NCI-H446 treated with DMSO at 0.1 percent for 48 hours (cell line): Measurements from ENCODE around the gene SPTAN1.
A peak's percentile ranks its signal among the peaks of the same experiment; 100 is the strongest.
"Not testable (repeated sequence)": the region's sequence is repeated elsewhere in the genome, so short reads cannot be mapped to it uniquely, and the experiment has no call there.

Experiments
- DNase-seq: peaks from one replicate; lab custom pipeline; 2025; lab: John Stamatoyannopoulos, UW

The SPTAN1 gene

DNA sequence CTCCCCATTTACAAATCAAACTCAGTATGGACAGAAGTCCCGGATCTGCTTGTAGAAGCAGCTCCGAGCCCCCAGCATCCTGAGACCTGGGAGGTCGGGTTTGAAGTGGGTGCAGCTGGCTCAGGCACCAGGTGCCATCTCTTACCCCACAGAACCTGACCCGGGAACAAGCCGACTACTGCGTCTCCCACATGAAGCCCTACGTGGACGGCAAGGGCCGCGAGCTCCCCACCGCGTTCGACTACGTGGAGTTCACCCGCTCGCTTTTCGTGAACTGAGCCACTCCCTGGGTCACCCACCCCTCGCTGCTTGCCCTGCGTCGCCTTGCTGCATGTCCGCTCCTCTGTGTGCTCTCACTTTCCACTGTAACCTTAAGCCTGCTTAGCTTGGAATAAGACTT, 80.7 kb downstream of the SPTAN1 start:
- DNase-seq, result no peak

DNA sequence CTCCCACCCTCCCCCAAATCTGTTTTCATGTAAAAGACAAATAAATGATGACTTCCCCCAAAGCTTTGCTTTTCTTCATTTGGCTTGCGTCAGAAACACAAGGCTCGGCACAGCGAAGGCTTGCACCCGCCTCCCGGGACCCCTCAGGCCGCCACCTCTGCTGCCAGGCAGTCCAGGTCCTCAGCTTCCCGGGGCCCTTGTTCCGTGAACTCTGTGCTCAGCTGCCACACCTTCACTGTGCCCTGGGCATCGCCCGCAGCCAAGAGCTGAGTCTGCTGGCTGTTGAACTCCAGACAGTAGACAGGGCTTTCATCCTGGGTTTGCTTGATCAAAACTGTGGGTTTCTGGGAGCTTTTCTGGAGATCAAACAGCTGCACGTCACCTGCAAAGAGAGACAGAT, 81.2 kb downstream of the SPTAN1 start:
- DNase-seq, result no peak

DNA sequence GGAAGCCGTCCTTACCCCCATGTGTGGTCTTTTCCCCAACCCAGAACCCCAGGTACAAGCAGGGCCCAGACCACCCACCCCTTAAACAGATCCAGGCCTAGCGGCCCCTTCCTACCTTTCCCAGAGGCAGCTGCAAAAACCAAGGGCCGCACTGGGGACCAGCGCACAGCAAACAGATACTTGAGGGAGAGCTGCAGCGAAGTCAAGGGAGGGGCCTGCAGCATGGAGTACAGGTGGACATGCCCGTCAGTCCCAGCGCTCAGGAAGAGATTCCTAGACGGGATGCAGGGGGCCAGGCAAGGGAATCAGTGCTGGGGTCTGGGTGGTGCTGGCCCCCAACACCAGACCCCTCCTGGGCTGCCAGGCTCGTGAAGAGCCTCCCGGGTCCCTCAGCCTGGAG, 81.7 kb downstream of the SPTAN1 start:
- no peak for DNase-seq

DNA sequence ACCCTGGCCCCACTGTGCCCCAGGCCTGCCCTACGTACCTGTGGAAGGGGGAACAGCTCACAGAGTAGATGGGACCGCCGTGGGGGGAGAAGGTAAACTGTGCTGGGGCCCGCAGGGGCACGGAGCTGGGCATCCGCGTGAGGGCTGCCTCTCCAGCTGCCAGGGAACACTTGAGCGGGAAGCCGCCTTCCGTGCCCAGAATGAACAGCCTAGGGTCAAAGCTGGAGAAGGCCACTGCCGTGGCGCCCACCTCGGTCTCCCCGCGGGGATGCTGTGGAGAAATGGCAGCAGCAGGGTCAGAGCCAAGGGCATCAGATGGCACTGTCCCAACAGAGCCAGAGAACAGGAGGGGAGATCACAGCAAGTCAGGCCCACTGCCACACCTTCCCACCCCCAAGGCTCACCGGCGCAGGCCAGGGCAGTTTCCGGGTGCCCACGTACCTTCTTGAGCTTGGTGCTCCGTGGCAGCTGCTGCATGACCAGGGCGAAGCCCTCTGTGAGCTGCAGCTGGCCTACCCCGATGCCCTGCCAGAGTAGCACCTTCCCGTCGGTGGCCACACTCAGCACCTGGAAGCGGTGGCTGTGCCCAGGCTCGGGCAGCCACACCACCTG, 82.4 kb downstream of the SPTAN1 start:
- no peak for DNase-seq

DNA sequence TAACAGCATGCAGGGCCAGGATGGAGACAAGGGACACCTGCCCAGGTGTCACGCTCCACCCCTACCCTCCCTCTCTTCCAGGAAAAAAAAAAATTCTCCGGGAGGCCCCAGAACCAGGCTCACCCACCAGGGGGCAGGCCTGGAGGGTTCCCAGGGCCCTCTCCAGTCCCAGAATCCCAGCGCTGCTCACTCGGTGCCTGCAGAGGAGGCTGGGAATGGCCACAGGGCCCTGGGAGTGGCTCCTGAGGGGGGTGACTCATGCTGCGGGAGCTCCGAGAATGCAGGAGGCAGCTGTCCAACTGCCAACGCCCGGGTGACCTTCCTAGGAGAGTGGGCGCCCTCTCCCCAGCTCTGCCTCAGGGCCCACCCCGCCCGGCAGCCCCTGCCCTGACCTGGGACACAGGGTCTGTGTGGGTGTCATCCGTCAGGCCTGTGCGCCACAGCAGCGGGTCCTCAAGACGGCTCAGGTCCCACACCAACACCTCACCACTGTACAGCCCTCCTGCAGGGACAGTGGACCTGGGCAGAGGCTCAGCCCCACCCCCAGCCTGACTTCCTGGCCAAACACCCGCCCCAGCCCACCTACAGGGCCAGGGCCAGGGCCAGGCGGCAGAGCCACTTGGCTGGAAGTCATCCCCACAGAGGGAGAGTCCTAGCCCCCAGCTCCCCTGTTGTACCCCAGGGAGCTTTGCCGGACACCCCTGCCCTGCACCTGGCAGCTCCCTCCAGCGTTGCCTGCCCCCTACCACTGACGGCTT, 83.1 kb downstream of the SPTAN1 start:
- DNase-seq, result no peak

DNA sequence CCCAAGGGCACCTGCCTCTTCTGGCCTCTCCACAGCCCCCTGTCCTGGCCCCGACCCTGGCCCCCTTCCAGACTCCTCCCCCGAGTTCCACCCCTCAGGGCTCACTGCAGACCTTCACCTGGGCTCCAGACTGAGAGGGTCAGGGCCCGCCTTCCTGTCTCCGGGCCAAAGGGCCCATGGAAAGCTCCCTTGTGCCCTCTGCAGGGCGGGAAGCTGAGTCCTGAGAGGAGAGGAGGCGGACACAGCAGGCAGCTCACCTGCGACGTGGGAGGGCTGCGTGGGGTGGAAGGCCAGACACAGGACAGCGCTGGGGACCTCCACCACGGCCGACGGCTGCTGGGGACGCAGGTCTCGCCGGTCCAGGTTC, 83.6 kb downstream of the SPTAN1 start:
- no peak for DNase-seq

DNA sequence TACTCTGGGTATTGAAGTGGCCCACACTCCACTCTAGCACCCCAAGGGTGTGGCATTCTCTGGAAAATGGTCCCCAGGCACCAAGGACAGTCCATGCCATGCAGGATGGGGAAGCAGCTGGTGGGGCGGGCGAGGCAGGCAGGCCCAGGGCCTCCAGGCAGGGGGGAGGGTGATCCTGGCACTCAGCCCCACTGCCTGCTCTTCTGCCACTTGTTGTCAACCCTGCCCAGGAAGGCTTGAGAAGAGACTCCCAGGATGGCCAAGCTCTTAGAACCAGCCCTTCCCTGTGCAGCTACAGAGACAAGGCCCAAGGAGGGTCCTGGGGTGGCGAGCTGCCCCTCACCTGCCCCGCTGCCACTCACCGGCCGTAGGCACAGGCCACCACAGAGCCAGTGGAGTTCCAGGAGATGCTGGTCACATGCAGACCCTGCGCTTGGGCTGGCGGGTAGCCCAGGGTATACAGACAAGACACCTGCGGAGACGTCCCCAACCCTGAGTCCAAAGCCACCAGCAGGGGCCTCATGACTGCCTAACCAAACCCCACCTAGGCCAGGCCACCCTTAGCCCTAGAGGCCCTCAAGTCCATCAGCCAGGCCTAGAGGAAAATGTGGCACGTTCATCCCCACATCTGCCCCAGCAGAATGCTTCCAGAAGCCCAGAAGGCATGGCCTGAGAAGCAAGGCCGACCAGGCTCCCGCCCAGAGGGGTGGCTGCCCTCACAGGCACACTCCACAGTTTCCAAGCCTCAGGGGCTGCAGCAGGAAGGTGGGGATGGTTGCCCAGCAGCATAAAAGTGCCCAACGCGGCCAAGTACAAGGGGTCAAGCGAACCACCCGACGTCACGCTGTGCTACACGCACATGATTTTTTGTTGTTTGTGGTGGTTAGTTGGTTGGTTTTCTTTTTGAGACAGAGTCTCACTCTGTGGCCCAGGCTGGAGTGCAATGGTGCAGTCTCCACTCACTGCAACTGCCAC, 84.5 kb downstream of the SPTAN1 start:
- DNase-seq, result no peak

DNA sequence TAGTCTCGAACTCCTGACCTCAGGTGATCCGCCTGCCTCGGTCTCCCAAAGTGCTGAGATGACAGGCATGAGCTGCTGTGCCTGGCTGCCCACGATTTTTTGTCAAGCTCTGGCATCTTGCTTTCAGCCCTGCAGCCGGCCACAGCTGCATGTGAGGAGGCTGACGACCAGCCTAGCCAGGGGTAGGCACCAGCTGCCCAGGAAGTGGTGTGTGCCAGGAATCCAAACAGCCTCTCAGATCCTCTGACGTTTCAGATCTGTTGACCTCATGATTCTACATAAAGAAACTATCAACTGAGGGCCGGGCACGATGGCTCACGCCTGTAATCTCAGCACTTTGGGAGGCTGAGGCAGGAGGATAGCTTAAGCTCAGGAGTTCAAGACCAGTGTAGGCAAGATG, 85.3 kb downstream of the SPTAN1 start:
- no peak for DNase-seq

DNA sequence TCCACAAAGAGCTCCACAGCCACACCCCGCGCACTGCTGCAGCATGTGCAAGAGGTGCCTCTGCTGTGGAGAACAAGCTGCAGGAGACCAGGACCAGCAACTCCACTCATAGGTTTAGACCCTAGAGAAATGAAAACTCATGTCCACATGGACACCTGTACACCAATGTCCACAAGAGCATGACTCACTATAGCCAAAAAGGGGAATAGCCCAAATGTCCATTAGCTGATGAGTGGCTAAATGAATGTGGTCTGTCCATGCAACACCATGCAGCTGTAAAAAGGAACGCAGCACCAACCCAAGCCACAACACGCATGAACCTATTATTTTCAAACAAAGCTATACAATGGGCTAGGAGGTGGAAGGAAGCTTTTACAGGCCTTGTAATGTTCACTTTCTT, 86.2 kb downstream of the SPTAN1 start:
- no peak for DNase-seq

DNA sequence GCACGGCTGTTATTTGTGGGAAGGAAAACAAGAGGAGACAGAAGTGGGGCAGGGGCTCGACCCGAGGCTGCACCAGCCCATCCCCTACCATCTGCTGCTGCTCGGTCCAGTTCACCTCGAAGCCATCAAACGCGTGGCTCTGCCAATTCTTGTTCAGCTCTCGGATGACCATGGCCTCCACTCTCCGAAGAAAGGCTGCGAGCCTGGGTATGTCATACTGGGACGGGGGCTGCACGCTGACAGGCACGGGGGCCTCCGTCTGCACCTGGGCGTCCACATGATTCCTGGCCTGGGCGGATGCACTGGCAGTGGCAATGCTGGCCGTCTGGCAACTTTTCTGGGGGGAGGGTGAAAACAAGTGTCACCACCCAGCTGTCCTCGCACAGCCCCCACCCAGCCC, 88.2 kb downstream of the SPTAN1 start:
- no peak for DNase-seq

DNA sequence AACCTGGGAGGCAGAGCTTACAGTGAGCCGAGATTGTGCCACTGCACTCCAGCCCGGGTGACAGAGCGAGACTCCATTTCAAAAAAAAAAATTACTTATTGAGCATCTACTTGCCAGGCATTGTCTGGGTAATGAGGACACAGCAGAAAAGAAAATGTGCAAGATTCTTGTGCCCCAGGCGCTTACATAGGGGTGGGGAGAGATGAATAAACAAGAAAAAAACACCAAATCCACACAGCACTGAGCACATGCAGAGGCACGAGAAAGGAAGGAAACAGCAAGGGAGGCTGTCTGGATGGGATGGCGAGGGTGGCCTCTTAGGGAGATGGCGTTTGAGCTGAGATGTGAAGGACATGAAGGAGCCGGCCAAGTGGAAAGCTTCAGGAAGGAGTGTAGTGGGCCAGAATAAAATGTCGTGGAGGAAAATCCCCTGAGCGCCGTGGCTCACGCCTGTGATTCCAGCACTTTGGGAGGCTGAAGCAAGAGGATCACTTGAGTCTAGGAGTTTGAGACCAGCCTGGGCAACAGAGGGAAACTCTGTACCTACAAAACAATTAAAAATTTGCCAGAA, 90.4 kb downstream of the SPTAN1 start:
- no peak for DNase-seq

DNA sequence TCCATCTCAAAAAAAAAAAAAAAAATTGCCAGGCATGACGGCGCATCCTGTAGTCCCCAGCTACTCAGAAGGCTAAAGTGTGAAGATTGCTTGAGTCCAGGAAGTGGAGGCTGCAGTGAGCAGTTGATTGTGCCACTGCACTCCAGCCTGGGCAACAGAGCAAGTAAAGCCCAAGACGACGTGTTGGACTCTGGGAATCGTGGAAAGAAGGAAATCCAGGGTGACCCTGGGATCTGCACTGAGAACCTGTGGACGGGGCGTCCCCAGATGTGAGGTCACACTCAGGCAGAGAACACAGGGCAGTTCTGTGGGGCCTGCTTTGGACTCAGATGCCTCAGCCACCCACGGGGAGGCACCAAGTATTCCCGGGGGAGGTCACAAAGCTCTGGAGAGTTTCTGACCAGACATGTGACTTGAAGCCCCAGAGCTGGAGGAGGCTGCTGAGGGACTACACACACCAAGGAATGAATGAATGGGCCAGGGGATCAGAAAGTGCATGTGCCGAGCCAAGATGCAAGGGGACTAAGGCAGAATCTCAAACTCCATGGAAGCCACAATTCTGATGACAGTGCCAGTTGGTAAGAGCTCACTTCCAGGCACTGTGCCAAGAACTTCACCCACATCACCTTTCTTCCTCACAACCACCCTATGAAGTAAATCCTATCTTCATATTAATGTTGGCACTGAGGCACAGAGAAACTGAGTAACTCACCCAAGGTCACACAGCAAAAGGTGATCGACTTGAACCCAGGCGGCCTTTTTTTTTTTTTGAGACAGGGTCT, 91.3 kb downstream of the SPTAN1 start:
- no peak for DNase-seq

DNA sequence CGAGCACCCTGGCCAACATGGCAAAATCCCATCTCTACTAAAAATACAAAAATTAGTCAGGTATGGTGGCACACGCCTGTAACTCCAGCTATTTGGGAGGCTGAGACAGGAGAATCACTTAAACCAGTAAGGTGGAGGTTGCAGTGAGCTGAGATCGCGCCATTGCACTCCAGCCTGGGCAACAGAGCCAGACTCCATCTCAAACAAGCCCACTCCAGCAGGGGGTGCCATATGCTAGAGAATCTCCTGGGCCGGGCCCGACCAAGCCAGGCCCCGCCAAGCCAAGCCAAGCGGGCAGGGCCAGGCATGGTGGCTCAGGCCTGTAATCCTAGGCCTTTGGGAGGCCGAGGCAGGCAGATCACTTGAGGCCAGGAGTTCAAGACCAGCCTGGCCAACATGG, 95.8 kb downstream of the SPTAN1 start:
- DNase-seq, result not testable (repeated sequence)

DNA sequence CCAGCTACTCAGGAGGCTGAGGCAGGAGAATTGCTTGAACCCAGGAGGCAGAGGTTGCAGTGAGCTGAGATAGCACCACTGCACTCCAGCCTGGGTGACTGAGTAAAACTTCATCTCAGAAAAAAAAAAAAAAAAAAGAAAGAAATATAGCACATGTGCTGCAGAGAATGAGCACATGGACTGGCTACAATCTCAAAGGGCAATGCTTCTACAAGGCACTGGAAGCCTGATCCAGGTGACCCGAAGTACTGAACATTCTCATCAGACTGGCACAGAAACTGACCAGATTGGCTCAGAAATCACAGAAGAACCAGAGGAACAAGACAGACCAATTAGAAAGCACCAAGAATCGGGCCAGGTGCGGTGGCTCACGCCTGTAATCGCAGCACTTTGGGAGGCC, 99.4 kb downstream of the SPTAN1 start:
- DNase-seq, result no peak

DNA sequence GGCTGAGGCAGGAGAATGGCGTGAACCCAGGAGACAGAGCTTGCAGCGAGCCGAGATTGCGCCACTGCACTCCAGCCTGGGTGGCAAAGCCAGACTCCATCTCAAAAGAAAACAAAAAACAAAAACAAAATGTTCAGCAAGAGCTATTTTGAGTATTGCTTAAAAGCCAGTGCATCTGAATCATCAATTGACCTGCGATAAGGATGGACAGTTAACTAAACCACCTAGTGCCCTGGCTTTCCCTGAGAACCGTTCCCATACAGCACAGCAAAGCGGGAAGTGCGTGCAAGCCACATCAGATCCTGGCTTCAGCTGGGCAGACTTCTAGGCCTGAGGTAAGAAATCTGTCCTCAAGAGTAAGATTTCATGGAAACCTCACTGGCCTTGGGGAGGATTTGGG, 101.5 kb downstream of the SPTAN1 start:
- no peak for DNase-seq

DNA sequence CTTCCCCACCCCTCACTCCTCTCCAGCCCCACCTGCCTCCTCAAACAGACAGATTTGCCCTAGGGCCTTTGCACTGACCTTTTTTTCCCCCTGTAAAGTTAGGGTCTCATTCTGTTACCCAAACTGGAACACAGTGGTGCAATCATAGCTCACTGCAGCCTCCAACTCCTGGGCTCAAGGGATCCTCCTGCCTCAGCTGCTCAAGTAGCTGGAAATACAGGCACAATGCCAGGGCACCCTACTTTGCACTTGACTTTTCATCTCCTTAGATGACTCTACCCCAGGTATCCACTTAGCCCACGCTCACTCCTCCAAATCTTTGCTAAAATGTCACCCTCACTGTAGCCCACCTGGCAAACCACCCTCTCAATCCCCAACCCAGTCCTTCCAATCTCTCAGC, 102.1 kb downstream of the SPTAN1 start:
- no peak for DNase-seq

DNA sequence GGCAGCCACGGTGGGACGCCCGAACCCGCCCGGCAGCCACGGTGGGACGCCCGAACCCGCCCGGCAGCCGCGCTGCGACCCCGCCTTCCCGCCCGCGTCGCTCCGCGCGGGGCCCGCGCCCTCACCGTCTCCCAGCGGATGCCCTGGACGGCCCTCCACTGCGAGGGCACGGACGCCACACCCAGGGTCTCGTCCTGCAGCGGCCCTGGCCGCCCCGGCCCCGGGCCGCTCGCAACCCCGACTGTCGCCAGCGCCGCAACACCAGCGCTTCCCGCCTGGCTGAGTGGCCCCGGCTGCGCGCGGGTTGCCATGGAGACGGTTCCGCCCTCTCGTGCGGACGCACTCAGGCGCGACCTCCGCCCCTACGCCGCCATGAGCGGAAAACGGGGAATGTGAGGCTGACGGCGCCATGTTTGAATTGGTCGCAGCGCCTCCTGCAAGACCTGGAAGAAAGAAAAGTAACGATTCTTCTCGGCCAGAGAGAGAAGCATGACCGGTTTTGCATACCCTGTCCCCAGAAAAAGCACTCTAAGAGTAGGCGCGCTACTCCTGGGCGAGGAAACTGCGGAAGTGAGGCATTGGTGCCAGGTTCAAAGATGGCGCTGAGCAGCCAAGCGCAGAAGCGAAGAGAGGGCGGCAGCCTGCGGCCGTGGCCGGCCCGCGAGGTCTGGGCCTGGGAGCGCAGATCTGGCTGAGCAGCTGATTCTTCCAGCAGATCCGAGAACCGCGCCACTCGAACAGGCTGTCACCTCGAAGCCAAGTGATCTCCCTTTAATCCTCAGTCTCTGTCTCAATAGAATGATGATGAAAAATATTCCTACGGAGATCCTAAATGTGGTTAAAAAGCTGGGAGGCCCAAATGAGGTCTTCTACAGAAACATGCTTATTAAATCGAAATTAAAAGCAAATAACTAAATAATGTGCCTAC, 104.3 kb downstream of the SPTAN1 start, which contains the start of gene DYNC2I2:
TSS of gene DYNC2I2 (minus strand) at position 432 of the 928 bp plus-strand sequence. CDS start at position 311, 121 bp downstream.
- peak; percentile 49 for DNase-seq

DNA sequence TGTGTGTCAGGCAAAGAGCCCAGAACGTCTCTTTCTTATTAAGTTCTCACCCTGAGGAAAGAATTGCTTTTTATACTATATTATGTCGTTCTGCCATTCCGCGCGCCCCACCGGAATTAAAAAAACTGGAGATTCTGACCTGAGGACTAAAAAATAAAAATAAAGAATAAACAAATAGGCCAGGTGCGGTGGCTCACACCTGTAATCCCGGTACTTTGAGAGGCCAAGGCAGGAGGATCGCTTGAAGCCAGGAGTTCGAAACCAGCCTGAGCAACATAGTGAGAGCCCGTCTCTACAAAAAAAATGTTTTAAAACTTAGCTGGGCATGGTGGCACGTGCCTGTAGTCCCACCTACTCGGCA, 104.9 kb downstream of the SPTAN1 start:
- DNase-seq, result no peak

DNA sequence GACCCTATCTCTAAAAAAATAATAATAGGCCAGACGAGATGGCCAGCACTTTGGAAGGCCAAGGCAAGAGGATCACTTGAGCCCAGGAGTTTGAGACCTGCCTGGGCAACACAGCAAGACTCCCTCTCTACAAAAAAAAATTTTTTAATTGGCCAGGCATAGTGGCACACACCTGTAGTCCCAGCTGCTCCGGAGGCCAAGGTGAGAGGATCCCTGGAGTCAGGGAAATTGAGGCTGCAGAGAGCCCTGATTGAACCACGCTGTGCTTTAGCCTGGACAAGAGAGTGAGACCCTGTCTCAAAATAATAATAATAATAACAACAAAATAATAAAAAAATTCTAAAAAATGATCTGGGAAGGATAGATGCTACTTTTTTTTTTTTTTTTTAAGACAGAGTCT, 105.4 kb downstream of the SPTAN1 start:
- no peak for DNase-seq

DNA sequence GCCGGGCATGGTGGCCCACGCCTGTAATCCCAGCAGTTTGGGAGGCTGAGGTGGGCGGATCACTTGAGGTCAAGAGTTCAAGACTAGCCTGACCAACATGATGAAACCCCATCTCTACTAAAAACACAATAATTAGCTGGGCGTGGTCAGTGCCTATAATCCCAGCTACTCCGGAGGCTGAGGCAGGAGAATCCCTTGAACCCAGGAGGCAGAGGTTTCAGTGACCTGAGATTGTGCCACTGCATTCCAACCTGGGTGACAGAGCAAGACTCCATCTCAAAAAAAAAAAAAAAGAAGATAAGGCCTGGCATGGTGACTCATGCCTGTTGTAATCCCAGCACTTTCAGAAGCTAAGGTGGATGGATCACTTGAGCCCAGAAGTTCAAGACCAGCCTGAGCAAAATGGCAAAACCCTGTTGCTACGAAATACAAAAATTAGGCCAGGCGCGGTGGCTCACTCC, 114.1 kb downstream of the SPTAN1 start:
- DNase-seq, result not testable (repeated sequence)
